DND-41 (cell line): Measurements from ENCODE around the gene ATP13A3.
"Not testable (repeated sequence)": the region's sequence is repeated elsewhere in the genome, so short reads cannot be mapped to it uniquely, and the experiment has no call there.

Source experiments
- ATAC-seq: fragments of 200-7000 bp; cut with Tn5 transposase; 3 replicates; pipeline ENCODE4 v1.9.1; 2021; ENCODE audit warnings: low read depth; ENCODE audit not compliant: insufficient read depth
- DNase-seq: peaks from one replicate; pipeline ENCODE4 v3.0.0-alpha.2; 2020
- H2AFZ ChIP-seq: 2 replicates; pipeline ENCODE4 v1.6.0; 2012; ENCODE audit warnings: low read depth, low read length
- H3K27ac ChIP-seq: 2 replicates; pipeline ENCODE4 v1.5.1; 2012; ENCODE audit warnings: low read length, inconsistent platforms
- H3K27me3 ChIP-seq: fragments of 200-600 bp; sonication (generic); 2 replicates; pipeline ENCODE4 v1.6.0; 2012; ENCODE audit warnings: low read length, mild to moderate bottlenecking, inconsistent platforms; ENCODE audit not compliant: insufficient read depth, poor library complexity
- H3K36me3 ChIP-seq: 2 replicates; pipeline ENCODE4 v1.5.1; 2012; ENCODE audit warnings: low read length, inconsistent platforms; ENCODE audit not compliant: insufficient read depth
- H3K4me1 ChIP-seq: 2 replicates; pipeline ENCODE4 v1.5.1; 2012; ENCODE audit warnings: mild to moderate bottlenecking, low read length; ENCODE audit not compliant: insufficient read depth
- H3K4me2 ChIP-seq: 2 replicates; pipeline ENCODE4 v1.6.0; 2012; ENCODE audit warnings: mild to moderate bottlenecking, moderate library complexity, low read length, inconsistent platforms; ENCODE audit not compliant: insufficient read depth
- H3K4me3 ChIP-seq, 2 experiments: fragments of 200-600 bp in 1 of 2; shearing (Covaris generic) in 1 of 2; 2 replicates each; pipeline ENCODE4 v1.5.1; 2012 to 2016; ENCODE audit warnings: inconsistent platforms in 2 of 2, low read length in 2 of 2, mild to moderate bottlenecking in 2 of 2, low read depth in 1 of 2, moderate library complexity in 1 of 2
- H3K79me2 ChIP-seq: 2 replicates; pipeline ENCODE4 v1.6.0; 2012; ENCODE audit warnings: low read length, inconsistent platforms; ENCODE audit not compliant: insufficient read depth
- H3K9ac ChIP-seq: 2 replicates; pipeline ENCODE4 v1.6.0; 2012; ENCODE audit warnings: low read depth, mild to moderate bottlenecking, inconsistent platforms, low read length, moderate library complexity
- H3K9me3 ChIP-seq: 2 replicates; pipeline ENCODE4 v1.5.1; 2012; ENCODE audit warnings: low read length, moderate library complexity, mild to moderate bottlenecking, inconsistent platforms; ENCODE audit not compliant: insufficient read depth, severe bottlenecking
- H4K20me1 ChIP-seq: 2 replicates; pipeline ENCODE4 v1.6.0; 2012; ENCODE audit warnings: low read length; ENCODE audit not compliant: insufficient read depth
- EZH2 ChIP-seq: IDR thresholded peaks from 3 replicates; pipeline ENCODE4 v1.6.1; 2012; ENCODE audit warnings: borderline replicate concordance, low read depth, mild to moderate bottlenecking, moderate library complexity, low read length, inconsistent platforms; ENCODE audit not compliant: severe bottlenecking
- TF ChIP-seq, protein P1 (sequence below): IDR thresholded peaks from 2 replicates; pipeline ENCODE4 v1.5.1; 2012; ENCODE audit warnings: borderline replicate concordance, low read length, moderate library complexity, mild to moderate bottlenecking; ENCODE audit not compliant: poor library complexity, severe bottlenecking; ENCODE audit errors: extremely low read depth

ATP13A3 gene

DNA sequence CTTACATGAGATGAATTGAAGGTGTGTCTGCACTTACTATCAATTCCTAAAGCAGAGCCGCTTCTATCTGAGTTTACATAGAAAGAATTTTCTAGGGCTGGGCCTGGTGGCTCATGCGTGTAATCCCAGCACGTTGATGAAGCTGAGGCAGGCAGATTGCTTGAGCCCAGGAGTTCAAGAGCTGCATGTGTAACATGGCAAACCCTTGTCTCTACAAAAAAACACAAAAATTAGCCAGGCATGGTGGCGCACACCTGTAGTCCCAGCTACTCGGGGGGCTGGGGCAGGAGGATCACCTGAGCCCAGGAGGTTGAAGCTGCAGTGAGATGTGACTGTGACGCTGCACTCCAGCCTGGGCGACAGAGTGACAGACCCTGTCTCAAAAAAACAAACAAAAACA, 18.1 kb upstream of the ATP13A3 start:
- ATAC-seq = no peak
- no peak for TF ChIP-seq EZH2
- TF ChIP-seq, protein P1, sequence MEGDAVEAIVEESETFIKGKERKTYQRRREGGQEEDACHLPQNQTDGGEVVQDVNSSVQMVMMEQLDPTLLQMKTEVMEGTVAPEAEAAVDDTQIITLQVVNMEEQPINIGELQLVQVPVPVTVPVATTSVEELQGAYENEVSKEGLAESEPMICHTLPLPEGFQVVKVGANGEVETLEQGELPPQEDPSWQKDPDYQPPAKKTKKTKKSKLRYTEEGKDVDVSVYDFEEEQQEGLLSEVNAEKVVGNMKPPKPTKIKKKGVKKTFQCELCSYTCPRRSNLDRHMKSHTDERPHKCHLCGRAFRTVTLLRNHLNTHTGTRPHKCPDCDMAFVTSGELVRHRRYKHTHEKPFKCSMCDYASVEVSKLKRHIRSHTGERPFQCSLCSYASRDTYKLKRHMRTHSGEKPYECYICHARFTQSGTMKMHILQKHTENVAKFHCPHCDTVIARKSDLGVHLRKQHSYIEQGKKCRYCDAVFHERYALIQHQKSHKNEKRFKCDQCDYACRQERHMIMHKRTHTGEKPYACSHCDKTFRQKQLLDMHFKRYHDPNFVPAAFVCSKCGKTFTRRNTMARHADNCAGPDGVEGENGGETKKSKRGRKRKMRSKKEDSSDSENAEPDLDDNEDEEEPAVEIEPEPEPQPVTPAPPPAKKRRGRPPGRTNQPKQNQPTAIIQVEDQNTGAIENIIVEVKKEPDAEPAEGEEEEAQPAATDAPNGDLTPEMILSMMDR = no peak

DNA sequence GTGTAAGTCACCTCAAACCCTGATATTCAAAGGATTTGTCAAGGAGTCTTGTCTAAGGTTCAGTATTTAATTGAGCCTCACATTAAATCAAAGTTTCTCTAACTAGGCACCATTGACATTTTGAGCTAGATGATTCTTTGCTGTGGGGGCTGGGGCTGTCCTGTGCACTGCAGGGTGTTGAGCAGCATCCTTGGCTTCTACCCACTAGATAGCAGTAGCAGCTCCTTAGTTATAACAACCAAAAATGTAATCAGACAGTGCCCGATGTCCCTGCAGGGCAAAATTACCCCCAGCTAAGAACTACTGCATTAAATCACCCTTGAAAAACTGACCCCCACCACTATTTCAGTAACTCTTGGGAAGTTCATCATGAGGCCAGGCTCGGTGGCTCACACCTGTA, 17.3 kb upstream of the ATP13A3 start:
- Histone ChIP-seq H3K27ac (no peak overlapping the region), H3K9me3 (no peaks in the 10 kb centered on the region), H3K27me3 (peaks cover 5% of the 10 kb centered on the region), H3K4me2 (no peak overlapping the region), H4K20me1 (no peaks in the 10 kb centered on the region), H3K4me3 (no peak overlapping the region), H3K79me2 (no peaks in the 10 kb centered on the region), H3K36me3 (no peaks in the 10 kb centered on the region), H3K4me1 (no peaks in the 10 kb centered on the region), H2AFZ (no peak overlapping the region), H3K9ac (no peak overlapping the region)
- no peak for DNase-seq
- TF ChIP-seq EZH2 = no peak
- TF ChIP-seq, protein P1 = no peak
- no peak for ATAC-seq

More for the DNA sequence above, 18.1 kb upstream of the ATP13A3 start:
- Histone ChIP-seq H3K4me1 (no peaks in the 10 kb centered on the region), H3K9me3 (no peaks in the 10 kb centered on the region), H3K79me2 (no peaks in the 10 kb centered on the region), H3K4me2 (no peak overlapping the region), H4K20me1 (no peaks in the 10 kb centered on the region), H3K4me3 (no peak overlapping the region), H3K36me3 (no peaks in the 10 kb centered on the region), H3K9ac (no peak overlapping the region), H3K27me3 (peaks cover 5% of the 10 kb centered on the region), H2AFZ (no peak overlapping the region), H3K27ac (no peak overlapping the region)
- no peak for DNase-seq

DNA sequence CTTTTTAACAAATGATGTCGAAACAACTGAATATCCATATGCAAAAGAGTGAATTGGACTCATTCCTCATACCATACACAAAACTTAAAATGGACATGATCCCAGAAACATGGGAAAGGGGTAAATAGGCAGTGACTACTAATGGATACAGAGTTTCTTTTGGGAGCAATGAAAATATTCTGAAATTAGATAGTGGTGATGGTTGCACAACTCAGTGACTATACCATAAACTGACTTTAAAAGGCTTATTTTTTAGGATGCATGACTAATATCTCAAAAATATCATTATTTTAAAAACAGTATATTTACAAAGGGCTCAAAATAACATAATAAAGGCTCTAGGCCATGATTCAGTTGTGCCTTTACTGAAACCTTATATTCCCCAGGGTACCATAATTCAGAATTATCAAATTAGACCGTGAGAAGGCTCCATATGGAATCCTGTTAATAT, 16.3 kb upstream of the ATP13A3 start:
- Histone ChIP-seq H3K27me3 (peaks cover 5% of the 10 kb centered on the region), H3K4me1 (no peaks in the 10 kb centered on the region), H2AFZ (no peak overlapping the region), H3K4me3 (no peak overlapping the region), H3K27ac (no peak overlapping the region), H3K9me3 (no peaks in the 10 kb centered on the region), H3K36me3 (no peaks in the 10 kb centered on the region), H4K20me1 (no peaks in the 10 kb centered on the region), H3K79me2 (no peaks in the 10 kb centered on the region), H3K4me2 (no peak overlapping the region), H3K9ac (no peak overlapping the region)
- DNase-seq (no peak), ATAC-seq (no peak)
- TF ChIP-seq, protein P1 = no peak
- no peak for TF ChIP-seq EZH2

DNA sequence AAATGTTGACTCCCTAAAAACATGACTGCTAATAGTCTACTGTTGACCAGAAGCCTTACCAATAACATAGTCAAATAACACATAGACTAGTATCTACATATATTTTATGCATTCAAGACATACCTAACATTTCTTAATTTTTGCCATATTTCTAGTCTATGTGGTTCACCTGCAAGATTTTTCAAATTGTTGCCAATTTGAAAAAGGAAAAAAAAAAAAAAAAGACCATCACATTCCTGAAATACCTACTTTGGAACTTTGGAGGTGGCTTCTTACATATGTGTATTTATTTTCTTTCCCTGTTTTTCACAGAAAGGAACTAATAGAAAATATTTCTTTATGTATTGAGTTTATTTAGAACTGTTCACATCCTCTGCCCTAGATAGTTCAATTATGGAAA, 13.4 kb upstream of the ATP13A3 start:
- Histone ChIP-seq H3K9me3 (no peaks in the 10 kb centered on the region), H4K20me1 (no peaks in the 10 kb centered on the region), H3K27me3 (no peaks in the 10 kb centered on the region), H3K9ac (no peak overlapping the region), H3K4me1 (0 out of 2 replicates have a peak, but pooled peaks cover 3% of the 10 kb centered on the region), H3K4me3 (no peak overlapping the region), H3K4me2 (no peak overlapping the region), H3K27ac (no peak overlapping the region), H3K36me3 (no peaks in the 10 kb centered on the region), H2AFZ (no peak overlapping the region), H3K79me2 (no peaks in the 10 kb centered on the region)
- DNase-seq = no peak
- TF ChIP-seq, protein P1 = no peak
- no peak for TF ChIP-seq EZH2
- no peak for ATAC-seq

DNA sequence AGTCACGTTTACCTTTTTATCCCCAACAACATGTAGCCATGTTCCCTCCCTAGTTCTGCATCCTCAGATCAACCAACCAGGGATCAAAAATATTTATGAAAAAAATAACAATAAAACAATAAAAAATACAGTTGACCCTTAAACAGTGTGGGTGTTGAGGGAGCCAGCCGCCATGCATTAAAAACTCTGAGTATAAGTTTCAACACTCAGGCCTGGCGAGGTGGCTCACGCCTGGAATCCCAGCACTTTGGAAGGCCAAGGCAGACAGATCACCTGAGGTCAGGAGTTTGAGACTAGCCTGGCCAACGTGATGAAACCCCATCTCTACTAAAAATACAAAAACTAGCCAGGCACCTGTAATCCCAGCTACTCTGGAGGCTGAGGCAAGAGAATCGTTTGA, 12.7 kb upstream of the ATP13A3 start:
- H3K36me3 ChIP-seq, H3K9me3 ChIP-seq, H4K20me1 ChIP-seq, H3K27ac ChIP-seq, H3K4me1 ChIP-seq, H3K79me2 ChIP-seq, ATAC-seq, H3K4me2 ChIP-seq, H3K27me3 ChIP-seq, H3K9ac ChIP-seq, H3K4me3 ChIP-seq, DNase-seq, H2AFZ ChIP-seq: not testable (repeated sequence)
